ENCODE measurements around the gene CRYM.

The CRYM gene

GRCh38 chr16:21218153-21218552, 59.9 kb downstream of the CRYM start:
- peaks cover 26% of the 10 kb centered on the region for H3K27me3 Mint-ChIP-seq (ENCODE audit: low read depth)
- no peaks in the 10 kb centered on the region for H3K4me1 Mint-ChIP-seq (ENCODE audit: low read depth)
- H3K9me3 Mint-ChIP-seq: no peaks in the 10 kb centered on the region
- H3K36me3 Mint-ChIP-seq (ENCODE audit: low read depth): no peaks in the 10 kb centered on the region
- H3K27ac Mint-ChIP-seq: no peak overlapping the region
- H3K4me3 Mint-ChIP-seq: no peak overlapping the region

- Mint-ChIP-seq H3K27me3 (ENCODE audit: low read depth) (peaks cover 19% of the 10 kb centered on the region), H3K4me3 (no peak overlapping the region), H3K27ac (no peak overlapping the region), H3K4me1 (ENCODE audit: low read depth) (no peaks in the 10 kb centered on the region), H3K9me3 (no peaks in the 10 kb centered on the region), H3K36me3 (ENCODE audit: low read depth) (no peaks in the 10 kb centered on the region)
Measured at GRCh38 chr16:21217121-21217520, 61.0 kb downstream of the CRYM start.

GRCh38 chr16:21214086-21214485, 64.0 kb downstream of the CRYM start:
- Mint-ChIP-seq H3K27ac (no peak overlapping the region), H3K36me3 (ENCODE audit: low read depth) (no peaks in the 10 kb centered on the region), H3K27me3 (ENCODE audit: low read depth) (peaks cover 5% of the 10 kb centered on the region), H3K4me1 (ENCODE audit: low read depth) (no peaks in the 10 kb centered on the region), H3K4me3 (no peak overlapping the region), H3K9me3 (no peaks in the 10 kb centered on the region)

GRCh38 chr16:21211486-21211885, 66.6 kb downstream of the CRYM start, which contains the start of gene ZP2:
ZP2 (minus strand) TSS chr16:21211574; CDS start chr16:21211547, 27 bp downstream.
- no peak within 1 kb of the TSS for H3K27ac Mint-ChIP-seq
- H3K36me3 Mint-ChIP-seq (ENCODE audit: low read depth): no peaks in the 10 kb centered on the region
- H3K27me3 Mint-ChIP-seq (ENCODE audit: low read depth): peaks cover 8% of the 10 kb centered on the region
- no peak within 1 kb of the TSS for H3K4me3 Mint-ChIP-seq
- no peaks in the 10 kb centered on the region for H3K9me3 Mint-ChIP-seq
- no peaks in the 10 kb centered on the region for H3K4me1 Mint-ChIP-seq (ENCODE audit: low read depth)
